ENCODE measurements around the gene TRAF2.
"Not testable (repeated sequence)": the region's sequence is repeated elsewhere in the genome, so short reads cannot be mapped to it uniquely, and the experiment has no call there.

The TRAF2 gene

GRCh38 chr9:136842380-136842948 is 43.9 kb upstream of the TRAF2 start, which contains the start of gene AJM1:
Gene AJM1, plus strand, starts transcription at chr9:136842478. Its CDS starts 1,937 bp downstream, at chr9:136844415.
- H3K27ac ChIP-seq = peak within 1 kb of the TSS; percentile 57
- not testable (repeated sequence) for H4K20me1 ChIP-seq (ENCODE audit: insufficient read depth); H3K4me3 ChIP-seq (IDR thresholded peaks at IDR 0.05; ENCODE audit: insufficient read depth, low read depth, low read length); H3K9ac ChIP-seq; H3K27me3 ChIP-seq (ENCODE audit: insufficient read depth, low read depth); H3K36me3 ChIP-seq (ENCODE audit: insufficient read depth); H2AFZ ChIP-seq (ENCODE audit: low read depth); H3K79me2 ChIP-seq (ENCODE audit: insufficient read depth, low read depth)
- peaks cover 29% of the 10 kb centered on the region for H3K4me1 ChIP-seq (ENCODE audit: low read depth, poor library complexity, severe bottlenecking)
- H3K4me2 ChIP-seq = peak within 1 kb of the TSS; percentile 69
- peak; percentile 84 for TF ChIP-seq CTCF (conservative IDR thresholded peaks at IDR 0.05; ENCODE audit: low read depth, low read length)

DNA sequence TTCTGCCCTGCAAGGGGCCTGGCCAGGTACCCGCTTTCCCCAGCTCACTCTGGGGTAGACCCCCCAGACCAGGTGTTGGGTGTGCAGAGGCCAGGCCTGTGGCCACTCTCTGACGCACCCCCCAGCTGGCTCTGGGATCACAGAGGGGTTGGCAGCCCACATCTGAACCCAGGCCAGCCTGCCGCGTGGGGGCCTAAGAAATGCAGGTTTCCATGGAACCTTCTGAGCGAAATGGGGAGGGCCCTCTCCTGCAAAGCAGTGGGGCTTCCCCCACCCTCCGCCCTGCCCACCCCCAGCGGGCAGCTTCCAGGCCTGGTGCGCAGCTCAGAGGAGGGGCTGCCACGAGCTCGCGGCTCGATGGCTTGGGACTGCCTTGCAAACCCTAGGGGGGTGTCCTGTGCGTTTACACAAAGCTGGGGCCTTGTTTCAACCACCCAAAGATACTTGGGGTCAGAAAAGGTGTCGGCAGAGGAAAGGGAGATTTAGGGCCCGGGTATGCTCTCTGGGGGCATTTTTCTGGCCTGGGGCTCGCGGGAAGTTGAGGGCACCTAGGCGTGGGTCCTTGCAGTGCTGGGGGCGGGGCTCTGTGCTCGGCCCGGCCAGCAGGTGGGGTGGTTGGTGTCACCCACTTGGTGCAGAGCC is 43.0 kb upstream of the TRAF2 start:
- Histone ChIP-seq H3K4me2 (peak overlapping the region; percentile 69), H3K27ac (peak overlapping the region; percentile 57), H3K4me1 (ENCODE audit: low read depth, poor library complexity, severe bottlenecking) (peaks cover 29% of the 10 kb centered on the region)
- not testable (repeated sequence) for H3K36me3 ChIP-seq (ENCODE audit: insufficient read depth); H3K79me2 ChIP-seq (ENCODE audit: insufficient read depth, low read depth); H3K4me3 ChIP-seq (IDR thresholded peaks at IDR 0.05; ENCODE audit: insufficient read depth, low read depth, low read length); H2AFZ ChIP-seq (ENCODE audit: low read depth); H3K9ac ChIP-seq; H4K20me1 ChIP-seq (ENCODE audit: insufficient read depth); H3K27me3 ChIP-seq (ENCODE audit: insufficient read depth, low read depth)

DNA sequence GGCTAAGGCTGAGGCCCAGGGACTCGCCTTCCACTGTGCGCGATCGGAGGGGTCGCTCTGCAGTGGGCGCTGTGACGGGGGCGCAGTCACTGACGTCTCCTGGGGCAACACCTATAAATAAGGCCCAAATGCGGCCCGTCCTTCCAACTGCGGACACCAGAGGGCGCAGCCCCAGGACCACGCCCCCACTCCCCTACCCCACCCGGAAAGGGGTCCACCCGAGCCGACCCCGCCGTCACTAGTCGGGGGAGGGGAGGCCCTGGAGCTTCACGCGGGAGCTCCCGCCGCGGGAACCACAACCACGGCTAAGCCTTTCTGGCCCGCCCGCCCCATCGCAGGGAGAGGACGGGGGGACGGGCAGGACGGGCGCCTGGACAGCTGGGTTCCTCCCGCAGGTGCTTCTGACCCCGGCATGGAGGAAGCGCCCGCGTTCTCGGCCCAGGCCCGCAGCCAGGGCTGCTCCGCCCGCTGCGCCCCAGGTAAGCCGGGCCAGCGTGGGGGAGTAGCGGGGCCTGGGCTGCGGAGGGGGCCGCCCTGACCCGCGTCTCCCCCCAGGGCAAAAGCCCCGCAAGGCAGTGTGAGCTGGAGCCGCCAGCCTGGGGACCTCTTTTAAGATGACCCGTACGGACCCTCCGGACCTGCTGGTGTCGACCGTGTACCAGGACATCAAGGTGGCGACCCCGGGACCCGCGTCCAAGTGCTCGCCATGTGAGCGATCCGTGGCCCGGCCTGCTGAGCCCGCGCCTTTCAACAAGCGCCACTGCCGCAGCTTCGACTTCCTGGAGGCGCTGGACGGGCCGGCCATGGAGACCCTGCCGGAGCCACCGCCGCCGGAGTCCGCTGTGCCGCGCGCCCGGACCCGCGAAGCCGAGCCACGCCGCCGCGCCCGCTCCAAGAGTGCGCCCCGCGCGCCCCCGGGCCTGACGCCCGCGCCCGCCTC is 42.2 kb upstream of the TRAF2 start:
- H3K36me3 ChIP-seq (ENCODE audit: insufficient read depth); H2AFZ ChIP-seq (ENCODE audit: low read depth); H3K27me3 ChIP-seq (ENCODE audit: insufficient read depth, low read depth); H3K9ac ChIP-seq; H3K79me2 ChIP-seq (ENCODE audit: insufficient read depth, low read depth); H4K20me1 ChIP-seq (ENCODE audit: insufficient read depth); H3K4me3 ChIP-seq (IDR thresholded peaks at IDR 0.05; ENCODE audit: insufficient read depth, low read depth, low read length): not testable (repeated sequence)
- H3K4me1 ChIP-seq (ENCODE audit: low read depth, poor library complexity, severe bottlenecking) = peaks cover 29% of the 10 kb centered on the region
- peak overlapping the region; percentile 57 for H3K27ac ChIP-seq
- peak; percentile 75 for TF ChIP-seq CTCF (conservative IDR thresholded peaks at IDR 0.05; ENCODE audit: low read depth, low read length)
- peak overlapping the region; percentile 69; the same call in 1 of the 2 replicates for H3K4me2 ChIP-seq

DNA sequence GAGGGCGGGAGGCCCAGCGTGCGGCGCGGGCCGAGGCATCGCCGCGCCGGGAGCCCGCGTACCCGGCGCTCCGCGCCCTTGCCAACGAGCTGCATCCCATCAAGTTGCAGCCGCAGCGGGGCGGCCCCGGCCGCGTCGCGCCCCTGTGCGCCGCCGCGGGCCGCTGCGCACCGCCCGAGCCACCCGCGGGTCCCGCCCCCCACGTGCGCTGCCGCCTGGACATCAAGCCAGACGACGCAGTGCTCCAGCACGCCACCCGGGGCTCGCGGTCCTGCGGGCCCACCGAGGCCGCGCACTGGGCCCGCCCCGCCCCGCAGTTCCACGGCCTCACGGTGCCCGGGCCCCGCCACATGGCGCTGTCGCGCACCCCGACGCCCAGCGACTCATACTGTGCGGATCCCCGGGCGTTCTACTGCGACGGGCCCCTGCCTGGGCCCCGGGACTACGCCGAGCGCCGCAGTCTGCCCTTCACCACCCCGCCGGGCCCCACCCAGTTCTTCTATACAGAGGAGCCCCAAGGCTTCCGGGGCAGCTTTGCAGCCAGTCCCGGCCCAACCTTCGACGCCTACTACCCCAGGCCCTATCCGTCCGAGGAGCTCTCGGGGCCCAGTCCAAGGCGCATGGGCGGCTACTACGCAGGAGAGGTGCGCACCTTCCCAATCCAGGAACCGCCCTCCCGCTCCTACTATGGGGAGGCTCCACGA is 41.4 kb upstream of the TRAF2 start:
- Histone ChIP-seq H3K36me3 (ENCODE audit: insufficient read depth) (no peaks in the 10 kb centered on the region), H3K4me3 (IDR thresholded peaks at IDR 0.05; ENCODE audit: insufficient read depth, low read depth, low read length) (no peak overlapping the region), H3K27me3 (ENCODE audit: insufficient read depth, low read depth) (no peaks in the 10 kb centered on the region), H3K27ac (no peak overlapping the region), H4K20me1 (ENCODE audit: insufficient read depth) (no peaks in the 10 kb centered on the region), H3K4me1 (ENCODE audit: low read depth, poor library complexity, severe bottlenecking) (peaks cover 32% of the 10 kb centered on the region), H2AFZ (ENCODE audit: low read depth) (no peak overlapping the region), H3K4me2 (no peak overlapping the region), H3K9ac (no peak overlapping the region), H3K79me2 (ENCODE audit: insufficient read depth, low read depth) (no peaks in the 10 kb centered on the region)
- TF ChIP-seq CTCF (conservative IDR thresholded peaks at IDR 0.05; ENCODE audit: low read depth, low read length) = no peak
